LNCAP (cell line): ENCODE data around the gene BFSP2.

ENCODE experiments used
- TF ChIP-seq, protein P1 (sequence below): fragments of 450-650 bp; IDR thresholded peaks from 2 replicates; pipeline ENCODE4 v1.5.1; 2017; ENCODE audit warnings: mild to moderate bottlenecking

BFSP2 gene

GRCh38 chr3:133448478-133449122 lies 48.7 kb downstream of the BFSP2 start:
- TF ChIP-seq, protein P1, sequence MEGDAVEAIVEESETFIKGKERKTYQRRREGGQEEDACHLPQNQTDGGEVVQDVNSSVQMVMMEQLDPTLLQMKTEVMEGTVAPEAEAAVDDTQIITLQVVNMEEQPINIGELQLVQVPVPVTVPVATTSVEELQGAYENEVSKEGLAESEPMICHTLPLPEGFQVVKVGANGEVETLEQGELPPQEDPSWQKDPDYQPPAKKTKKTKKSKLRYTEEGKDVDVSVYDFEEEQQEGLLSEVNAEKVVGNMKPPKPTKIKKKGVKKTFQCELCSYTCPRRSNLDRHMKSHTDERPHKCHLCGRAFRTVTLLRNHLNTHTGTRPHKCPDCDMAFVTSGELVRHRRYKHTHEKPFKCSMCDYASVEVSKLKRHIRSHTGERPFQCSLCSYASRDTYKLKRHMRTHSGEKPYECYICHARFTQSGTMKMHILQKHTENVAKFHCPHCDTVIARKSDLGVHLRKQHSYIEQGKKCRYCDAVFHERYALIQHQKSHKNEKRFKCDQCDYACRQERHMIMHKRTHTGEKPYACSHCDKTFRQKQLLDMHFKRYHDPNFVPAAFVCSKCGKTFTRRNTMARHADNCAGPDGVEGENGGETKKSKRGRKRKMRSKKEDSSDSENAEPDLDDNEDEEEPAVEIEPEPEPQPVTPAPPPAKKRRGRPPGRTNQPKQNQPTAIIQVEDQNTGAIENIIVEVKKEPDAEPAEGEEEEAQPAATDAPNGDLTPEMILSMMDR: no peak

DNA sequence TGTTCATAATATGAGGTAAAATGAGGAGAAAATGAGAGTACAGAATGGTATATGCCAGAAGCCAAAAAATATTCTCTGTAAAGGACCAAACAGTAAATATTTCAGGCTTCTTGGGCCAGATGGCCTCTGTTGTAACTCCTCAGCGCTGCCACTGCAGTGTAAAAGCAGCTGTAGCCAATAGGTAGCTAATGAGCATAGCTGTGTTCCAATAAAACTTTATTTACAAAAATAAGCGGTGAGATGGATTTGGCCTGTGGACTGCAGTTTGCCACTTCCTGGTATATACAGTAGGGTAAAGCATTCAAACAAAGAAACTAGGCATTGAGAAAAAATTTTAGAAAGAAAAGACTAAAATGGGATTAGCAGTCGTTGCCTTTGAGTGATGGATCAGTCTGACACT lies 51.5 kb downstream of the BFSP2 start:
- TF ChIP-seq, protein P1: no peak

DNA sequence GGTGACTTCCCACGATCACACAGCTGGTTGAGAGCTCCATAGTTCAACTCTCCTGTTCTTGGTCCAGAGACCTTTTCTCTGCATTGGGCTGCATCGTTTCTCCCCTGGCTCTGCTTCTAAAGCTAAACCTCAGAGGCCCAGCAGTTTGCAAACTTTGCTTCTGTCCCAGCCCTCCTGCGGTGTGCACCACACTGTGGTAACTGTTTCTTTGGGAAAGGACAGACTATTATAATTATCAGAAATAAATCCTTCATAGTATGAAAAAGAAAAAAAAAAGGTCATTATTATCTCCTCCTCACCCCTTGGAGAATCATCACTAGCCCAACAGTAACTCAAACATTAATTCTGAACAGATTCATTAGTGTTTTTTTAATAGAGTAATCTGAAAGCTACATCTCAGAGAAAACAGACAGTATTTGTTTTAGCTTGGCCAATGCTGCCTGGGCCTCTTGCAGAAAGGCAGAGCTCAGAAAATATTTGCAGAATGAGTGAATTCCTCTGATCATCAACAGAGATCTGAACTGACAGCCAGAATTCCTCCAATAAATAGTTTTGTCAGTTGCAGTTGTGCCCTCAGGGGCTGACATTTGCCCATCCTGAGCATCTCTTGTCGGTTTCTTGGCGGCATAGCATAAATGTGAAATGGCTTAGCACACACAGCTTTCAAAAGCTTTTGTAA lies 52.9 kb downstream of the BFSP2 start:
- TF ChIP-seq, protein P1: no peak

DNA sequence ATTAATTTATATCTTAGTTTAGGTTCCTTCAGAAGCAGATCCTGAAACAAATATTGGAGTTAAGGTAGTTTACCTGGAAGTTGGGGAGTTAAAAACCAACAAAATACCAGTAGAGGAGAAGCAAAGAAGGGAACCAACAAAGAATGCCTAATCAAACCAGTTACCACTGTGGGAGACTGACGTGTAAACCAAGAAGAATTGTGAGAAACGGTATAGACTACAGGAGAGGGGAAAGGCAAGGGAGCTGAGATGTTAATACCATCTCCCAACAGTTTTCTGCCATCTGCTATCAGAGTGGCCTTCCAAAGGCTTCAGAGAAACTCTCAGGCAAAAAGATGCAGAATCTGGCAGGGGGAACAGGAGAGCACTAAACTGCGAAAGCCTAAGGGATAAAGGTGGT lies 53.5 kb downstream of the BFSP2 start:
- TF ChIP-seq, protein P1: no peak

DNA sequence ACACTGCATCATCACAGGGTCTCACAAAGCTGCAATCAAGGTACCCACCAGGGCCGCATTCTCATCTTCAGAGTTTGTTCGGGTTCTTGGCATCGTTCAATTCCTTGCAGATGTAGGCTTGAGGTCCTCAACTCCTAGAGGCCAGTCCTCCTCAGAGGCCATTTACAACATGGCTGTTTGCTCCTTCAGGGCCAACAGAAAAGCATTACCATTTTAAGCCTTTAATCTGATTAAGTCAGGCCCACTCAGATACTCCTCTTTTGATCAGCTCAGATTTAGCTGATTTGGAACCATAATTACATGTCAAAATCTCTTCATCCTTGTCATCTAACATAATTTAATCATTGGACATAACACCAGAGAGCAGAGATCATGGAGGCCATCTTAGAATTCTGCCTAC lies 55.4 kb downstream of the BFSP2 start:
- TF ChIP-seq, protein P1: no peak

- TF ChIP-seq, protein P1: no peak
These were observed 56.1 kb downstream of the BFSP2 start for GRCh38 chr3:133455960-133456359.

GRCh38 chr3:133457025-133457424 lies 57.2 kb downstream of the BFSP2 start:
- TF ChIP-seq, protein P1: no peak
